AG09319 (cell line): ENCODE measurements around the gene THADA.
A peak's percentile ranks its signal among the peaks of the same experiment; 100 is the strongest.
"Not testable (repeated sequence)": the region's sequence is repeated elsewhere in the genome, so short reads cannot be mapped to it uniquely, and the experiment has no call there.

ENCODE experiments used
- DNase-seq: peaks from one replicate; pipeline ENCODE4 v3.0.0-alpha.2; 2010; ENCODE audit warnings: low read depth; ENCODE audit errors: extremely low read depth
- TF ChIP-seq, protein P1 (sequence below): IDR thresholded peaks from 2 replicates; pipeline ENCODE4 v1.5.1; 2011; ENCODE audit warnings: low read depth, mild to moderate bottlenecking, inconsistent platforms, low read length, moderate library complexity

The THADA gene

GRCh38 chr2:43399515-43400264 lies 196.1 kb downstream of the THADA start:
- DNase-seq: peak; percentile 84
- TF ChIP-seq, protein P1, sequence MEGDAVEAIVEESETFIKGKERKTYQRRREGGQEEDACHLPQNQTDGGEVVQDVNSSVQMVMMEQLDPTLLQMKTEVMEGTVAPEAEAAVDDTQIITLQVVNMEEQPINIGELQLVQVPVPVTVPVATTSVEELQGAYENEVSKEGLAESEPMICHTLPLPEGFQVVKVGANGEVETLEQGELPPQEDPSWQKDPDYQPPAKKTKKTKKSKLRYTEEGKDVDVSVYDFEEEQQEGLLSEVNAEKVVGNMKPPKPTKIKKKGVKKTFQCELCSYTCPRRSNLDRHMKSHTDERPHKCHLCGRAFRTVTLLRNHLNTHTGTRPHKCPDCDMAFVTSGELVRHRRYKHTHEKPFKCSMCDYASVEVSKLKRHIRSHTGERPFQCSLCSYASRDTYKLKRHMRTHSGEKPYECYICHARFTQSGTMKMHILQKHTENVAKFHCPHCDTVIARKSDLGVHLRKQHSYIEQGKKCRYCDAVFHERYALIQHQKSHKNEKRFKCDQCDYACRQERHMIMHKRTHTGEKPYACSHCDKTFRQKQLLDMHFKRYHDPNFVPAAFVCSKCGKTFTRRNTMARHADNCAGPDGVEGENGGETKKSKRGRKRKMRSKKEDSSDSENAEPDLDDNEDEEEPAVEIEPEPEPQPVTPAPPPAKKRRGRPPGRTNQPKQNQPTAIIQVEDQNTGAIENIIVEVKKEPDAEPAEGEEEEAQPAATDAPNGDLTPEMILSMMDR: no peak

- DNase-seq: no peak
- TF ChIP-seq, protein P1: no peak
Observed at GRCh38 chr2:43399098-43399497, 196.7 kb downstream of the THADA start.

GRCh38 chr2:43397821-43398220 lies 198.0 kb downstream of the THADA start:
- DNase-seq: no peak
- TF ChIP-seq, protein P1: no peak

- TF ChIP-seq, protein P1: no peak
- no peak for DNase-seq
Observed at GRCh38 chr2:43397411-43397810, 198.4 kb downstream of the THADA start.

GRCh38 chr2:43396344-43396743 lies 199.5 kb downstream of the THADA start:
- DNase-seq: not testable (repeated sequence)

- DNase-seq: no peak
- TF ChIP-seq, protein P1: no peak
Observed at GRCh38 chr2:43393918-43394317, 201.9 kb downstream of the THADA start.

DNA sequence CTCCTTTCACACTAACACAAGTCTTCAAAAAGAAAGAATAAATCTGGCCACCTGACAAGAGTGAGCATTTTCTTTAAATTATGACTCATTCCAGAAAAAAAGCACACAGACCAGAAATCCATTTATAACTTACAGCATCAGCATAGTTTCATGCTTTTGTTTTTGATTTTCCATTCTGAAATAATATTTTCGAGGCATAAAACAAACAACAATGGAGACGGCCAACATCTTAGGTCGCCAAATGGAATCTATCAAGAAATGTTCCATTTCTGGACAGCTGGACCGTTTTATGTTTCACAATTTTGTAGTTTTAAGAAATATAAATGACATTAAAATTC lies 204.0 kb downstream of the THADA start:
- TF ChIP-seq, protein P1: no peak
- no peak for DNase-seq

DNA sequence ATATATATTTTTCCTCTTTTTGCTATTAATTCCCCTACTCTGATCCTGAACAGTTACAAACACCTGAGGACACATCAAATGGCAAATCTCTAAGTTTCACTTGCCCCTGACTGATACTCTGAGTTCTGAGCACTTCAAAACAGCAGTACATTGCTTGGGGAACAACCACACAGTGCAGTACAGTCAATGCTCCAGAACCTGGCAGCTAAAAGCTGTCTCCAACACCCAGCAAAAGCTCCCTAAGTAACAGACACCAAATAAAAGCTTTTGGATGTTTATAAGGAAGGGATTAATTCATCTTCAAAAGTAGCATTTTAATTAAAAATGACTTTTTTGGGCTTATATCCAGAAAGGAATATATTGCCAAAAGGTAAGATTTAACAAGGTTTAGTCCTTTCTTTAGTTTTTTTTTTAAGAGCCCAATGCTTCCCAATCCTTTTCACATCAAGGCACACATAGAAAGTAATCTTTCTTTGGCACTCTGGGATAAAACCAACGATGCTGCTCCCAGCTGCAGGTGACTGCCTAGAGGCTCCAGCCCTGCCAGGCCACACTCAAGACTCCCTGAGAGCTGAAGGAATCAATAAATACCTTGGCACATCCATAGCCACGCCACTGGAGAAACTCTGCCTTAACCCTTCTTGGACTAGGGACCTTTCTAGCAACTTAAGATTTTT lies 204.5 kb downstream of the THADA start:
- DNase-seq: no peak
- TF ChIP-seq, protein P1: no peak
